SW480 (cell line): ENCODE results near the gene SH2D7.
"Not testable (repeated sequence)": the region's sequence is repeated elsewhere in the genome, so short reads cannot be mapped to it uniquely, and the experiment has no call there.

Source experiments
- DNase-seq: peaks from one replicate; pipeline ENCODE4 v3.0.0-alpha.2; 2016; ENCODE audit warnings: low spot score

The SH2D7 gene

DNA sequence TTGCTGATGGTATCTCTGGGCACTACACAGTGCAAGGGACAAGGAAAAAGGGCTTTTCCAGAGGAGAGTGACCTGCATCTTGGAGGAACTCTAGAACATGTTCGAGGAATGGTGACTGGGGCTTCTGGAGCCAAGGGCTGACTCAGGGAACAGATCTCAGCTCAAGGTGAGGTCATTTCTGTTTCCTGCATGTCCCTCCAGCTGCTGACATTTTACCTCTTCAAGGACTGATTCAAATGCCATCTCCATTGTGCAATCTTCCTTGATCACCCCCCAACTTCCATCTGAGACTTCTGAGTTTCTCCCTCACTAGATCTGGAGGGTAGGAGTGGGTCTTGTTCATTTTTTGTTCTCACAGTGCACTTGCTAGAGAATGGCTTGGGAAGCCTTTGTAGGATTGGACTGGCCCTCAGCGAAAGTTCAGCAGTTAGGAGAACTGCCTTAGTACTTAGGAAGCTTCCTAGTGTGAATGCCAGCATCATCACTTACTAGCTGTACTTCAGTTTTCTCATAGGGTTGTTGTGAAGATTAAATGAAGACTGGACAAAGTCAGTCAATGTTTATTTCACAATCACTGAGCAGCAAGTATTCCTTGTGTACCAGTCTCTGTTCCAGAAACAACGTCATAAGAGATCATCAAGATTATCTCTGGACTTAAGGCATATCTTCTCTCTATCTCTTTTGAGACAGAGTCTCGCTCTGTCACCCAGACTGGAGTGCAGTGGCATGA, 54.2 kb downstream of the SH2D7 start:
- DNase-seq: no peak

DNA sequence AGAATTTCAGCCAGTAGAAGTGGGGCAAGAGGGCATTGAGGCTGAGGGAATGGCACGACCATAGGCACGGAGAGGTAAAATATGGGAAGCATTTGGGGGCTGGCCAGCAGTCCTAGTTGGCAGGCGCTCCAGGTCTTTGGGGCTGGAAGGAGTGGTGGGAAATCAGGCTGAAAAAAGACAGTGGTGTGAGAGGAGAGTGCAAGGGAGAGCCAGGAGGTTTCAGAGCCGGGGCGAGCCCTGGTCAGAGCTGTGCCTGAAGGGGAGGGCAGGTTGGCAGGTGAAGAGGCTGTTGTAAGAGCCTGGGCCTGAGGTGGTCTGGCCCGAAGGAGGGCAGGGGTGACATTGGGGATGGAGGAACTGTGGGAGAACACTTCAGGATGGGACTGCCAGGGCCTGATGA, 55.2 kb downstream of the SH2D7 start:
- no peak for DNase-seq

DNA sequence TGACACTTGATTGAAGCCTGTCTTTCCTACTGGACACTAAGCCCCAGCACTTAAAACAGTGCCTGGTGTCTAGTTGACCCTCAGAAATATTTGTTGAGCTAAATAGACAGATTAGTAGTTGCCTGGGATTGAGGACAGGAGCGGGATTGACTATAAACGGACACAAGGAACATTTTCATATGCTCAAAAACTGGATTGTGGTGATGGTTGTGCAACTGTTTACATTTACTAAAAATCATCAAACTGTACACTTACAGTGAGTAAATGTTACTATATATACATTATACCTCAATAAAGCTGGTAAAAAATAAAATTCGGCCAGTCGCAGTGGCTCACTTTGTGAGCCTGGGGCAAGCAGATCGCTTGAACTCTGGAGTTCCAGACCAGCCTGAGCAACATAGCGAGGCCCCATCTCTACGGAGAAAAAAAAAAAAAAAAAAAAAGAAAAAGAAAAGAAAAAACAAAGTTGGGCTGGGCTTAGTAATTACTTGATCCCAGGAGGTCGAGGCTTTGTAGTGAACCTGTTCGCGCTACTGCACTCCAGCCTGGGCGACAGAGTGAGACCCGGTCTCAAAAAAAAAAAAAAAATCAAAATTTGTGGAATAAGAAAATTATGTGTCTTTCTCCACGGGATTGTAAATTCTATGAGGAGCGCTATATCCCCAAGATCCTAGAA, 56.2 kb downstream of the SH2D7 start:
- no peak for DNase-seq

DNA sequence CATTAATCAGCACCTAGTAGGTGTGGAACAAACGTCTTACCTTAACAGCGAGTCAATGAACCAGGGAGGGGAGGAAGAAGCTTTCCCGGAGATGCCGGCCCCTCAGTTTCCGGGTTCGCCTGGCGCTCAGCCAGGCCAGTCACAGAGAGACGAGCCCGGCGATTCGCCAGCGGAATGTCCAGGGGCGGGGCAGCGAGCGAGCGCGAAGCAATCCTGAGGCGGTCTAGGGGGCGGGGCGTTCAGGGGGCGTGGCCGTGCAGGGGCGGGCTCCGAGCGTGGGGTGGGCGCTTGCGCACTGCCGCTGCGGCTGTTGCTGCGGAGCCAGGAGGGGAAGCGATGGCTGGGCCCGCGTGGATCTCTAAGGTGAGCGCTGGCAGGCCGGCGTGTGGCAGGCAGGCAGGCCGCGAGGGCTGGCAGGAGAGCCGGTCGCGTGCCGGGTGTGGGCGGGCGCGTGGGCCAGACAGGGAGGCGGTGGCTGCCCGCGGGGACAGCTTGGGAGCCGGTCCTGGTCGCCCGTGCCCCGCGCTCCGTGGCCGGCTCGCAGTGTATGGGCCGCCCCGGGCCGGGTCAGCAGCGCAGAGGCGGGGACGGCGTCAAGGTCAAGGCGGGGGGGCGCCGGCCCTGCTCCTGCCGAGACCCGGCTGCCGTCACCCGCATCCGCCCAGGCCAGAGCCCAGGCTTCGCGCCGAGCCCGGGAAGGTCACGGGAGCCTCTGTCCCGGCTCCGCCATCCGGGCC, 56.9 kb downstream of the SH2D7 start, which contains the start of gene IDH3A:
Gene IDH3A (plus strand): TSS at position 295 of the 737 bp plus-strand sequence. CDS start 42 bp downstream, at position 337.
- peak; percentile 92 for DNase-seq

DNA sequence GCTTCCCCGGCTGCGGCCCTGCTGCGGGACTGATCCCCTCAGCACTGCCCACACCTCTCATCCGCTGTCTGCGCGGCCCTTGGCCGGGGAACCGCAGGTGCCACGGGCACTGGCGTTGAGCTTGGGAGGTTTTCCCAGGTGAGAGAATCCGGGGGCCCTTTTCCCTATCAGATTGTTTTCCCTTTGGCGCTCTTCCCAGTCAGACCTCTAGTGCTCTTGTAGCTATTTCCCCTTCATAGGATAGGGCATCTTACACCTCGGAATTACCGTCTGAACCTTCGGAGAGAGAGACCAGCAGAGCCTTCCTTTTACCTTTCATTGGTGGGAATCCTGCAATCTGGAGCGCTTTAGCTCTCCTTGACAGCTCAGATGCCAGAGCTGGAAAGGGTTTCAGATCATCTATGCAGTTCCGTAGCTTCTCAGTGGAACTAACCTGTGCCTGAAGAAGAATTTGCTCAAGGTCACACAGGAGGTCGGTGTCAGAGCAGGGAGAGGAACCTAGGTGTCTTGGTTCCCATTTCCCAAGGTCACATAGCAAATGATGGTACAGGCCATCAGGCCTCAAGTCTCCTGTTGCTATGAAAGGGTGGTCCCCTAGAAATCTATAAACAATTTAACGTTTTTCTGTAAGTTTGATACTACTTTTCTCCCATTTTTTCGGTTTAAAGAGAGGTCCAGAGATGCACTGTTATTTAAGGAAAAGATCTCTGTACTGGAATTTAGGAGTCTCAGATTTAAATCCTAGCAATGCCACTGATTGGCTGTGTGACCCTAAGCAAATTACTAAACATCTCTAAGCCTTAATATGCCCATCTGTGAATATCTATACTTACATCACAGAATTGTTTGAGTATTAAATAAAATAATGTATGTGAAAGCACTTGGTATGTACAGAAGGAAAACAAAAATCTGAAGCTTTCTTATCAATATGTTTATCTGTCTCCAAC, 57.7 kb downstream of the SH2D7 start:
- peak; percentile 47 for DNase-seq

DNA sequence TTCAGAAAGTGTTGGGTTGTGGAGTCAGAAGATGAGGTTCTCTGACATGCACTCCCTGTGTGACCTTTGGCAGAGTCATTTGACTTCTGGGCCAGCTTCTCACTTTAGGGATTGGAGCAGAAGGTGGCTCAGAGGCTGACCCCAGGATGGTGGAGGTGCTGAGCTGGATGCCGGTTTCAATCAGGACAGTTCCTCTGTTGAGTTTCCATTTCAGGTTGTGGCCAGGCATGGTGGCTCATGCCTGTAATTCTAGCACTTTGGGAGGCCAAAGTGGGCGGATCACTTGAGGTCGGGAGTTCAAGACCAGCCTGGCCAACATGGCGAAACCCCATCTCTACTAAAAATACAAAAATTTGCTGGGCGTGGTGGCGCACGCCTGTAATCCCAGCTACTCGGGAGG, 58.7 kb downstream of the SH2D7 start:
- DNase-seq: not testable (repeated sequence)
